HG02759 (cell line): ENCODE measurements around the gene APBA1.
A peak's percentile ranks its signal among the peaks of the same experiment; 100 is the strongest.

Experiments
- ATAC-seq: cut with Tn5 transposase; IDR thresholded peaks from one replicate; pipeline ENCODE4 v1.9.1; 2021; ENCODE audit warnings: mild to moderate bottlenecking, moderate library complexity; ENCODE audit not compliant: unreplicated experiment

Gene APBA1

GRCh38 chr9:69671879-69672595 is at the start of gene APBA1:
TSS of gene APBA1 (minus strand) at chr9:69672371.
- peak; percentile 62 for ATAC-seq

- no peak for ATAC-seq
These were observed 47.8 kb upstream of the APBA1 start for GRCh38 chr9:69719983-69720382.

GRCh38 chr9:69719367-69719766 is 47.2 kb upstream of the APBA1 start:
- ATAC-seq: no peak

GRCh38 chr9:69718218-69718617 is 46.0 kb upstream of the APBA1 start:
- ATAC-seq: no peak

GRCh38 chr9:69715825-69716224 is 43.7 kb upstream of the APBA1 start:
- ATAC-seq: no peak

GRCh38 chr9:69715096-69715495 is 42.9 kb upstream of the APBA1 start:
- no peak for ATAC-seq

- ATAC-seq: no peak
These were observed 25.3 kb upstream of the APBA1 start for GRCh38 chr9:69697475-69697874.

- ATAC-seq: no peak
These were observed 24.6 kb upstream of the APBA1 start for GRCh38 chr9:69696802-69697201.

- ATAC-seq: no peak
These were observed 17.9 kb upstream of the APBA1 start for GRCh38 chr9:69689991-69690538.

- no peak for ATAC-seq
These were observed 11.8 kb upstream of the APBA1 start for GRCh38 chr9:69683927-69684326.

GRCh38 chr9:69678843-69679538 is 6.8 kb upstream of the APBA1 start:
- no peak for ATAC-seq

GRCh38 chr9:69677931-69678330 is 5.8 kb upstream of the APBA1 start:
- ATAC-seq: no peak

GRCh38 chr9:69675563-69675962 is 3.4 kb upstream of the APBA1 start:
- no peak for ATAC-seq

- ATAC-seq: no peak
These were observed 2.7 kb upstream of the APBA1 start for GRCh38 chr9:69674716-69675438.

- ATAC-seq: no peak
These were observed 2.0 kb upstream of the APBA1 start for GRCh38 chr9:69674112-69674685.

- no peak for ATAC-seq
These were observed 1.1 kb upstream of the APBA1 start for GRCh38 chr9:69673311-69673640.

- peak; percentile 92 for ATAC-seq
These were observed 582 bp upstream of the APBA1 start for GRCh38 chr9:69672596-69673310.

GRCh38 chr9:69671311-69671878 is 776 bp downstream of the APBA1 start:
- no peak for ATAC-seq

GRCh38 chr9:69667306-69667705 is 4.9 kb downstream of the APBA1 start:
- no peak for ATAC-seq

- ATAC-seq: no peak
These were observed 11.9 kb downstream of the APBA1 start for GRCh38 chr9:69660304-69660703.
